Keratinocyte (primary cell): ENCODE results near the gene KRCC1. TPM values are rescaled to one million over a fixed set of nuclear protein-coding genes. Genes with fewer than 3 reads are reported as not detected.
"Not testable (repeated sequence)": the region's sequence is repeated elsewhere in the genome, so short reads cannot be mapped to it uniquely, and the experiment has no call there.

Experiments
- DNase-seq: peaks from one replicate; pipeline ENCODE4 v3.0.0-alpha.2; 2011; ENCODE audit warnings: low read depth, missing footprints, low spot score
- FAIRE-seq: peaks from 2 replicates; lab custom pipeline; 2011; peaks lifted over from hg19 to GRCh38; lab: Jason Lieb, UNC
- H2AFZ ChIP-seq: 2 replicates; pipeline ENCODE4 v1.6.0; 2012; ENCODE audit warnings: low read length, control low read depth, inconsistent platforms; ENCODE audit not compliant: control insufficient read depth
- H3K27ac ChIP-seq: 2 replicates; pipeline ENCODE4 v1.5.1; 2011; ENCODE audit warnings: low read length; ENCODE audit not compliant: control insufficient read depth, insufficient read depth
- H3K27me3 ChIP-seq: 3 replicates; pipeline ENCODE4 v1.6.0; 2011; ENCODE audit warnings: low read length; ENCODE audit not compliant: control insufficient read depth, insufficient read depth; ENCODE audit errors: extremely low read depth
- H3K36me3 ChIP-seq, 2 experiments: 2 replicates in 1 of 2; 3 replicates in 1 of 2; pipeline ENCODE4 v1.5.1; 2011; ENCODE audit warnings: low read length in 2 of 2, mild to moderate bottlenecking in 1 of 2; ENCODE audit not compliant: control insufficient read depth in 2 of 2, insufficient read depth in 2 of 2; ENCODE audit errors: extremely low read depth in 1 of 2
- H3K4me1 ChIP-seq: 3 replicates; pipeline ENCODE4 v1.5.1; 2011; ENCODE audit warnings: low read length; ENCODE audit not compliant: control insufficient read depth, insufficient read depth; ENCODE audit errors: extremely low read depth
- H3K4me2 ChIP-seq: 3 replicates; pipeline ENCODE4 v1.6.0; 2011; ENCODE audit warnings: low read depth, low read length; ENCODE audit not compliant: control insufficient read depth, insufficient read depth; ENCODE audit errors: extremely low read depth
- H3K4me3 ChIP-seq, 3 experiments: fragments of 200-600 bp in 1 of 3; sonication (generic) in 1 of 3; 2 replicates in 2 of 3; 3 replicates in 1 of 3; pipeline ENCODE4 v1.5.1; 2011 to 2016; ENCODE audit warnings: low read length in 3 of 3, mild to moderate bottlenecking in 3 of 3, control low read depth in 2 of 3, inconsistent platforms in 1 of 3, low read depth in 1 of 3, mixed read lengths in 1 of 3, mixed run types in 1 of 3, moderate library complexity in 1 of 3; ENCODE audit not compliant: control insufficient read depth in 2 of 3, insufficient read depth in 2 of 3; ENCODE audit errors: extremely low read depth in 1 of 3
- H3K79me2 ChIP-seq: 2 replicates; pipeline ENCODE4 v1.6.0; 2012; ENCODE audit warnings: low read length; ENCODE audit not compliant: control insufficient read depth, insufficient read depth
- H3K9ac ChIP-seq: 3 replicates; pipeline ENCODE4 v1.6.0; 2011; ENCODE audit warnings: low read length; ENCODE audit not compliant: control insufficient read depth, insufficient read depth; ENCODE audit errors: extremely low read depth
- H3K9me1 ChIP-seq: 3 replicates; pipeline ENCODE4 v1.6.0; 2011; ENCODE audit warnings: low read length; ENCODE audit not compliant: control insufficient read depth, insufficient read depth; ENCODE audit errors: extremely low read depth
- H3K9me3 ChIP-seq: 2 replicates; pipeline ENCODE4 v1.5.1; 2012; ENCODE audit warnings: low read depth, low read length; ENCODE audit not compliant: control insufficient read depth
- H4K20me1 ChIP-seq: 3 replicates; pipeline ENCODE4 v1.6.0; 2011; ENCODE audit warnings: low read length; ENCODE audit not compliant: control insufficient read depth, insufficient read depth; ENCODE audit errors: extremely low read depth
- CTCF ChIP-seq, 3 experiments: IDR thresholded peaks in 1 of 3; conservative IDR thresholded peaks in 1 of 3; optimal IDR thresholded peaks in 1 of 3; 2 replicates in 2 of 3; 3 replicates in 1 of 3; pipeline versions ENCODE3 to v1.5.1; 2011; ENCODE audit warnings: low read length in 3 of 3, mild to moderate bottlenecking in 3 of 3, moderate library complexity in 2 of 3, control low read depth in 1 of 3, inconsistent platforms in 1 of 3; ENCODE audit not compliant: insufficient read depth in 2 of 3; ENCODE audit errors: extremely low read depth in 1 of 3
- EZH2 ChIP-seq: IDR thresholded peaks from one replicate; pipeline ENCODE4 v1.6.1; 2012; ENCODE audit warnings: inconsistent platforms, mild to moderate bottlenecking, low read length, moderate library complexity
- dilution Hi-C: fragments of 300-500 bp; cut with MboI; formaldehyde crosslinking; loops from one replicate; pipeline ENCODE4 v1.7.0; 2020; ENCODE audit warnings: low sequenced_read_pairs; ENCODE audit not compliant: extremely low pct_ligation_motif_present
- polyA plus RNA-seq, 5 experiments: library from polyadenylated mRNA; depleted of rRNA in 3 of 5; stranded (reverse) in 3 of 5; stranded (forward) in 1 of 5; unstranded in 1 of 5; fragments of >200 nt; gene quantifications; 1 replicate in 1 of 5; 2 replicates in 3 of 5; 3 replicates in 1 of 5; pipeline versions ENCODE4 v1.2.1 to v1.2.3, GENCODE V29; 2011 to 2012; ENCODE audit warnings: missing spikeins in 2 of 5, low read depth in 1 of 5, low replicate concordance in 1 of 5

The KRCC1 gene
- polyA plus RNA-seq, 1 donor (not counting 4 experiments of a cell fraction or from before 2014, with no cell fraction given), result 21.1 TPM

- Histone ChIP-seq H3K4me3 (no peak overlapping the region), H3K36me3 (no peaks in the 10 kb centered on the region), H3K9ac (no peak overlapping the region), H3K27ac (no peak overlapping the region), H4K20me1 (no peaks in the 10 kb centered on the region), H2AFZ (no peak overlapping the region), H3K9me1 (no peaks in the 10 kb centered on the region), H3K4me1 (no peaks in the 10 kb centered on the region), H3K79me2 (no peaks in the 10 kb centered on the region), H3K4me2 (no peak overlapping the region), H3K27me3 (no peaks in the 10 kb centered on the region), H3K9me3 (no peaks in the 10 kb centered on the region)
- dilution Hi-C loops, result no loop called here
- DNase-seq, result no peak
- TF ChIP-seq EZH2 (no peak), CTCF (optimal IDR thresholded peaks at IDR 0.05 in 1 of 3, IDR thresholded peaks at IDR 0.05 in 1 of 3, conservative IDR thresholded peaks at IDR 0.05 in 1 of 3; ENCODE audit: extremely low read depth in 1 of 3, insufficient read depth in 2 of 3, low read length in 3 of 3) (no peak)
- no peak for FAIRE-seq
Measured at GRCh38 chr2:88018909-88019308, 36.7 kb downstream of the KRCC1 start.

GRCh38 chr2:88018077-88018805, 37.3 kb downstream of the KRCC1 start:
- H3K4me2 ChIP-seq, H3K4me1 ChIP-seq, H3K4me3 ChIP-seq, H3K9ac ChIP-seq, H3K9me3 ChIP-seq, FAIRE-seq, H4K20me1 ChIP-seq, DNase-seq, H3K27ac ChIP-seq, H3K27me3 ChIP-seq, H3K36me3 ChIP-seq, H3K9me1 ChIP-seq, dilution Hi-C loops, H2AFZ ChIP-seq, H3K79me2 ChIP-seq: not testable (repeated sequence)

GRCh38 chr2:88017780-88018038, 37.9 kb downstream of the KRCC1 start:
- H3K36me3 ChIP-seq, H2AFZ ChIP-seq, H3K4me1 ChIP-seq, H3K4me3 ChIP-seq, FAIRE-seq, H3K9me3 ChIP-seq, H4K20me1 ChIP-seq, H3K27me3 ChIP-seq, H3K9ac ChIP-seq, H3K9me1 ChIP-seq, H3K4me2 ChIP-seq, dilution Hi-C loops, H3K79me2 ChIP-seq, H3K27ac ChIP-seq, DNase-seq: not testable (repeated sequence)
